Measurements from ENCODE around the gene RAB11FIP2. TPM values are rescaled to one million over a fixed set of nuclear protein-coding genes. Genes with fewer than 3 reads are reported as not detected.

The RAB11FIP2 gene
- total RNA-seq, 1 experiment from 2014 or later: 12.2 TPM

DNA sequence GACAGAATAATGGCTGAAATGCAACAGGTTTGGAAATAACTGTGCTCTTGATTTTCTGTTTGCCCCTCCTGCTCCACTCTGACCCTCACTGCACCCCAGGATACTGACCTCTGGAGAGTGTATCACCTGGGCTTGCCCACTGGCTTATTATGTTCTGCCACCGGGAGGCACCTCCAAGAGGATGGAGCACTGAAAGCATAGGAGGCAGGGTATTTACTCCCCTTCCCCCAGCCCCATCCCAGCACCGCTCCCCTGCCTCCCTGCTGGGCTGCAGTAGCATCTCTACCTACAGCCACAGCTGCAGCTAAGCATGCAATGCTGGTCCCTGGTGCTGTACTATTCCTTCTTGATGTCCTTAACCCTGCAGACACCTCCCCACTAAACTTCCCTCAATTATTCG, 26.4 kb downstream of the RAB11FIP2 start (continued):
- TF ChIP-seq NR2C2 (CRISPR knock-in tag; IDR thresholded peaks at IDR 0.05) (no peak), ZNF317 (CRISPR knock-in tag; IDR thresholded peaks at IDR 0.05; ENCODE audit: borderline replicate concordance, low read depth) (no peak), CREM (CRISPR knock-in tag; IDR thresholded peaks at IDR 0.05) (no peak)

DNA sequence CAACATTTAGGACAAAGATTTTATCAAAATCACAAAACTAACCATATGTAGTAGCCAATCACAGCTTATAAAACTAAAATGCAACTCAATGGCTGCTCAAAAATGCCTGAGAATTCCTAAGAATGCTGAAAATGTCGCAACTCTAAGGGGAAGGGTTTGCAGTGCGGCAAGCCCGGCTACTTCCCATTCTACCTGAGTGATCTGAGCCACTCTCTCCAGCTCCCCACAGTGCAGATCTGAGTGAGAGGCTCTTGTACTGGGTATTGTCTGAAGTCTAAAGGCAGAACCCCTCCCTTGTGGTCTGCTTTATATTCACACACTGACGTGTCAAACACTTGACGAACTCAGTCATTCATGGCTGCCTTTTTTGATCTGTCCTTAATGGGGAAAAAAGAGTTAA, 28.9 kb downstream of the RAB11FIP2 start:
- peak; percentile 33 for DNase-seq (ENCODE audit: low spot score)
- CTCF ChIA-PET: interaction anchor here (0.5 to 0.7 kb wide), 2 partner anchors 24 to 65 kb away, joined by 3 read pairs; no protein-coding TSS in a partner anchor

DNA sequence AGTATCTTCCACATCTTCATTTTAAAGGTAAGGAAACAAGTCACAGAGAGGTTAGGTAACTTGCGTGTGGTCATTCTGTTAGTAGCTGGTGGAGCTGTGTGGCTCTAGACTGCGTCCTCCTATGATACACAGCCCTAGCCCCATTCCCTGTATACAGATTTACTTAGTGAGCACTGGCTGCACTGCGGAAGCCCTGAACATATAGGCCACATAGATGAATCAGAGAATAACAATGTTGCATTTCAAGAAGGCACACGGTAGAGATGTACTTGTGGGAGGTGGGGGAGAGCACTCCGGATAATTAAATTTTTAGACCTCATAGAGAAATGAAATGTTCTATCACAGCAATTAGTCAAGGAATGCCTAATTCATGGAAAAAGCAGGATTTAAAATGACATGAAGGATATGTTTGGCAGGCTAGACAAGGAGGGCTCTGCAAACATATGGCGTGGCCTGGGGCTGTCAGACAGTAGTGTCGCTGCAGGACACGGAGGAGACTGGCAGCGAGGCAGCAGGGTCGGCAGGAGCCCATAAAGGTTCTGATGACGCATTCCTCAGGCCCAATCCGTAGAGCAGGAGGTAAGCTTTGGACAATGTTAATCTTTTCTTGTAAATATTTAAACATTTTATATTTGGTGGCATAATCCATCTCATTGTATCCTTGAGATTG, 29.5 kb downstream of the RAB11FIP2 start:
- peaks cover 27% of the 10 kb centered on the region for H3K4me1 Mint-ChIP-seq

More for the DNA sequence above, 28.9 kb downstream of the RAB11FIP2 start:
- POLR2A ChIA-PET: no interaction called here
- H3K36me3 Mint-ChIP-seq: no peaks in the 10 kb centered on the region
- TF ChIP-seq OVOL2 (CRISPR knock-in tag; IDR thresholded peaks at IDR 0.05; ENCODE audit: borderline replicate concordance) (no peak), GTF2I (CRISPR knock-in tag; conservative IDR thresholded peaks at IDR 0.05) (no peak)
- no peaks in the 10 kb centered on the region for H3K9me3 Mint-ChIP-seq
- peak; percentile 89 for ATAC-seq
- H3K27me3 Mint-ChIP-seq (ENCODE audit: low read depth): no peaks in the 10 kb centered on the region
- no peak overlapping the region for H3K27ac Mint-ChIP-seq
- peaks cover 27% of the 10 kb centered on the region for H3K4me1 Mint-ChIP-seq
- no peak overlapping the region for H3K4me3 Mint-ChIP-seq

DNA sequence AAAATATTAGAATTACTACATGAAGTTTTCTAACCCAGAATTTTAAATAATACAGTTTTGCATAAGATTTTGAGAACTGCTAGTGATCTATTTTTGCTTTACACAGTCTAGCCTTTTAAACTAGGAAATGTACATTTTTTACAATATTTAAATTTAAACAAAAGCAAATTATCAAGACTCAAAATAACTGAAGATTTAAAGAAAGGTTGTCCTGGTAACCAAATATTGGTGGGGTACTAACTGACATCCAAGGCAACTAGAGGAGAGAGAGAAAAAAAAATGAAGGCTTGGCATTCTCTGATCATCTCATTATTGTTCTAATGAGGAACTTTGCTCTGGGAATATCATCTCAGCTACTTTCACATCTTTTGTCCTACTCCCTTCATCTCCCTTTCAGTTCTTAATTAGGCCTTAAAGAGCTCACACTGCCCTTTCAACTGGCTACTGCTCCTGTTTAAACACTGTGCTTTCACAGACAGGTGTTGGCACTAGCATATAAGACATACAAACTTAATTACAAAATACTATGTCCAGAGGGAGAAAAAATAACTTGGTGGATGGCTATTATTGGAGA, 33.7 kb downstream of the RAB11FIP2 start:
- H3K36me3 Mint-ChIP-seq: peaks cover 4% of the 10 kb centered on the region; the same call in 1 of the 2 replicates
- peak overlapping the region; percentile 24; the same call in 1 of the 2 replicates for H3K27ac Mint-ChIP-seq
- CTCF ChIA-PET: no interaction called here
- peaks cover 25% of the 10 kb centered on the region for H3K4me1 Mint-ChIP-seq
- DNase-seq (ENCODE audit: low spot score): no peak
- H3K9me3 Mint-ChIP-seq: no peaks in the 10 kb centered on the region
- ATAC-seq: no peak
- POLR2A ChIA-PET: no interaction called here
- no peaks in the 10 kb centered on the region for H3K27me3 Mint-ChIP-seq (ENCODE audit: low read depth)
- no peak overlapping the region for H3K4me3 Mint-ChIP-seq
- TF ChIP-seq ATF1 (CRISPR knock-in tag; IDR thresholded peaks at IDR 0.05) (no peak), TEAD1 (CRISPR knock-in tag; IDR thresholded peaks at IDR 0.05) (no peak), SMAD3 (CRISPR knock-in tag; IDR thresholded peaks at IDR 0.05; ENCODE audit: borderline replicate concordance) (no peak), ZNF138 (CRISPR knock-in tag; conservative IDR thresholded peaks at IDR 0.05) (no peak), OVOL2 (CRISPR knock-in tag; IDR thresholded peaks at IDR 0.05; ENCODE audit: borderline replicate concordance) (no peak), ETV6 (CRISPR knock-in tag; IDR thresholded peaks at IDR 0.05) (no peak), GTF2I (CRISPR knock-in tag; conservative IDR thresholded peaks at IDR 0.05) (no peak), ZBTB21 (CRISPR knock-in tag; IDR thresholded peaks at IDR 0.05; ENCODE audit: borderline replicate concordance) (no peak)
- TF ChIP-seq, protein P1, sequence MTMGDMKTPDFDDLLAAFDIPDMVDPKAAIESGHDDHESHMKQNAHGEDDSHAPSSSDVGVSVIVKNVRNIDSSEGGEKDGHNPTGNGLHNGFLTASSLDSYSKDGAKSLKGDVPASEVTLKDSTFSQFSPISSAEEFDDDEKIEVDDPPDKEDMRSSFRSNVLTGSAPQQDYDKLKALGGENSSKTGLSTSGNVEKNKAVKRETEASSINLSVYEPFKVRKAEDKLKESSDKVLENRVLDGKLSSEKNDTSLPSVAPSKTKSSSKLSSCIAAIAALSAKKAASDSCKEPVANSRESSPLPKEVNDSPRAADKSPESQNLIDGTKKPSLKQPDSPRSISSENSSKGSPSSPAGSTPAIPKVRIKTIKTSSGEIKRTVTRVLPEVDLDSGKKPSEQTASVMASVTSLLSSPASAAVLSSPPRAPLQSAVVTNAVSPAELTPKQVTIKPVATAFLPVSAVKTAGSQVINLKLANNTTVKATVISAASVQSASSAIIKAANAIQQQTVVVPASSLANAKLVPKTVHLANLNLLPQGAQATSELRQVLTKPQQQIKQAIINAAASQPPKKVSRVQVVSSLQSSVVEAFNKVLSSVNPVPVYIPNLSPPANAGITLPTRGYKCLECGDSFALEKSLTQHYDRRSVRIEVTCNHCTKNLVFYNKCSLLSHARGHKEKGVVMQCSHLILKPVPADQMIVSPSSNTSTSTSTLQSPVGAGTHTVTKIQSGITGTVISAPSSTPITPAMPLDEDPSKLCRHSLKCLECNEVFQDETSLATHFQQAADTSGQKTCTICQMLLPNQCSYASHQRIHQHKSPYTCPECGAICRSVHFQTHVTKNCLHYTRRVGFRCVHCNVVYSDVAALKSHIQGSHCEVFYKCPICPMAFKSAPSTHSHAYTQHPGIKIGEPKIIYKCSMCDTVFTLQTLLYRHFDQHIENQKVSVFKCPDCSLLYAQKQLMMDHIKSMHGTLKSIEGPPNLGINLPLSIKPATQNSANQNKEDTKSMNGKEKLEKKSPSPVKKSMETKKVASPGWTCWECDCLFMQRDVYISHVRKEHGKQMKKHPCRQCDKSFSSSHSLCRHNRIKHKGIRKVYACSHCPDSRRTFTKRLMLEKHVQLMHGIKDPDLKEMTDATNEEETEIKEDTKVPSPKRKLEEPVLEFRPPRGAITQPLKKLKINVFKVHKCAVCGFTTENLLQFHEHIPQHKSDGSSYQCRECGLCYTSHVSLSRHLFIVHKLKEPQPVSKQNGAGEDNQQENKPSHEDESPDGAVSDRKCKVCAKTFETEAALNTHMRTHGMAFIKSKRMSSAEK (CRISPR knock-in tag; IDR thresholded peaks at IDR 0.05; ENCODE audit: borderline replicate concordance): no peak
- TF ChIP-seq, protein P2, sequence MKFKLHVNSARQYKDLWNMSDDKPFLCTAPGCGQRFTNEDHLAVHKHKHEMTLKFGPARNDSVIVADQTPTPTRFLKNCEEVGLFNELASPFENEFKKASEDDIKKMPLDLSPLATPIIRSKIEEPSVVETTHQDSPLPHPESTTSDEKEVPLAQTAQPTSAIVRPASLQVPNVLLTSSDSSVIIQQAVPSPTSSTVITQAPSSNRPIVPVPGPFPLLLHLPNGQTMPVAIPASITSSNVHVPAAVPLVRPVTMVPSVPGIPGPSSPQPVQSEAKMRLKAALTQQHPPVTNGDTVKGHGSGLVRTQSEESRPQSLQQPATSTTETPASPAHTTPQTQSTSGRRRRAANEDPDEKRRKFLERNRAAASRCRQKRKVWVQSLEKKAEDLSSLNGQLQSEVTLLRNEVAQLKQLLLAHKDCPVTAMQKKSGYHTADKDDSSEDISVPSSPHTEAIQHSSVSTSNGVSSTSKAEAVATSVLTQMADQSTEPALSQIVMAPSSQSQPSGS (CRISPR knock-in tag; IDR thresholded peaks at IDR 0.05; ENCODE audit: borderline replicate concordance, low read depth): no peak

More for the DNA sequence above, 29.5 kb downstream of the RAB11FIP2 start:
- no peaks in the 10 kb centered on the region for H3K36me3 Mint-ChIP-seq
- no peaks in the 10 kb centered on the region for H3K9me3 Mint-ChIP-seq
- CTCF ChIA-PET: interaction anchor here (0.5 kb wide), 1 partner anchor 66 kb away, joined by 3 read pairs; no protein-coding TSS in a partner anchor
- H3K27ac Mint-ChIP-seq: no peak overlapping the region
- H3K4me3 Mint-ChIP-seq: no peak overlapping the region
- DNase-seq (ENCODE audit: low spot score) (no peak), ATAC-seq (no peak)
- TF ChIP-seq SP1 (CRISPR knock-in tag; conservative IDR thresholded peaks at IDR 0.05) (no peak), GRHL2 (CRISPR knock-in tag; IDR thresholded peaks at IDR 0.05; ENCODE audit: insufficient replicate concordance, severe bottlenecking) (no peak), ZNF416 (CRISPR knock-in tag; IDR thresholded peaks at IDR 0.05) (no peak), FOXK1 (CRISPR knock-in tag; IDR thresholded peaks at IDR 0.05) (no peak), ATF1 (CRISPR knock-in tag; IDR thresholded peaks at IDR 0.05) (no peak), GABPB1 (CRISPR knock-in tag; IDR thresholded peaks at IDR 0.05) (no peak), FOXP1 (CRISPR knock-in tag; IDR thresholded peaks at IDR 0.05; ENCODE audit: borderline replicate concordance) (no peak), NR3C1 (CRISPR knock-in tag; conservative IDR thresholded peaks at IDR 0.05; ENCODE audit: low read depth) (no peak), CREB1 (CRISPR knock-in tag; IDR thresholded peaks at IDR 0.05) (no peak), JUN (CRISPR knock-in tag; IDR thresholded peaks at IDR 0.05) (no peak), KAT7 (CRISPR knock-in tag; IDR thresholded peaks at IDR 0.05; ENCODE audit: borderline replicate concordance) (no peak)
- TF ChIP-seq, protein P3, sequence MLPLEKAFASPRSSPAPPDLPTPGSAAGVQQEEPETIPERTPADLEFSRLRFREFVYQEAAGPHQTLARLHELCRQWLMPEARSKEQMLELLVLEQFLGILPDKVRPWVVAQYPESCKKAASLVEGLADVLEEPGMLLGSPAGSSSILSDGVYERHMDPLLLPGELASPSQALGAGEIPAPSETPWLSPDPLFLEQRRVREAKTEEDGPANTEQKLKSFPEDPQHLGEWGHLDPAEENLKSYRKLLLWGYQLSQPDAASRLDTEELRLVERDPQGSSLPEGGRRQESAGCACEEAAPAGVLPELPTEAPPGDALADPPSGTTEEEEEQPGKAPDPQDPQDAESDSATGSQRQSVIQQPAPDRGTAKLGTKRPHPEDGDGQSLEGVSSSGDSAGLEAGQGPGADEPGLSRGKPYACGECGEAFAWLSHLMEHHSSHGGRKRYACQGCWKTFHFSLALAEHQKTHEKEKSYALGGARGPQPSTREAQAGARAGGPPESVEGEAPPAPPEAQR (CRISPR knock-in tag; IDR thresholded peaks at IDR 0.05): no peak
- TF ChIP-seq, protein P4, sequence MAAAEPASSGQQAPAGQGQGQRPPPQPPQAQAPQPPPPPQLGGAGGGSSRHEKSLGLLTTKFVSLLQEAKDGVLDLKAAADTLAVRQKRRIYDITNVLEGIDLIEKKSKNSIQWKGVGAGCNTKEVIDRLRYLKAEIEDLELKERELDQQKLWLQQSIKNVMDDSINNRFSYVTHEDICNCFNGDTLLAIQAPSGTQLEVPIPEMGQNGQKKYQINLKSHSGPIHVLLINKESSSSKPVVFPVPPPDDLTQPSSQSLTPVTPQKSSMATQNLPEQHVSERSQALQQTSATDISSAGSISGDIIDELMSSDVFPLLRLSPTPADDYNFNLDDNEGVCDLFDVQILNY (CRISPR knock-in tag; IDR thresholded peaks at IDR 0.05): no peak
- TF ChIP-seq, protein P5, sequence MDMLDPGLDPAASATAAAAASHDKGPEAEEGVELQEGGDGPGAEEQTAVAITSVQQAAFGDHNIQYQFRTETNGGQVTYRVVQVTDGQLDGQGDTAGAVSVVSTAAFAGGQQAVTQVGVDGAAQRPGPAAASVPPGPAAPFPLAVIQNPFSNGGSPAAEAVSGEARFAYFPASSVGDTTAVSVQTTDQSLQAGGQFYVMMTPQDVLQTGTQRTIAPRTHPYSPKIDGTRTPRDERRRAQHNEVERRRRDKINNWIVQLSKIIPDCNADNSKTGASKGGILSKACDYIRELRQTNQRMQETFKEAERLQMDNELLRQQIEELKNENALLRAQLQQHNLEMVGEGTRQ (CRISPR knock-in tag; IDR thresholded peaks at IDR 0.05): no peak
- POLR2A ChIA-PET: no interaction called here
- no peaks in the 10 kb centered on the region for H3K27me3 Mint-ChIP-seq (ENCODE audit: low read depth)

Measured in WTC11 (cell line).